GM06990 (cell line): Measurements from ENCODE around the gene GALNT8.
"Not testable (repeated sequence)": the region's sequence is repeated elsewhere in the genome, so short reads cannot be mapped to it uniquely, and the experiment has no call there.

Experiments
- DNase-seq: peaks from one replicate; pipeline ENCODE4 v3.0.0-alpha.2; 2011; ENCODE audit not compliant: insufficient read length; ENCODE audit errors: extremely low read depth
- H3K27me3 ChIP-seq: replicated peaks from 2 replicates; pipeline ENCODE4 v1.6.0; 2011; ENCODE audit warnings: low read length; ENCODE audit not compliant: control insufficient read depth, insufficient read depth
- H3K36me3 ChIP-seq: 2 replicates; pipeline ENCODE4 v1.5.1; 2011; ENCODE audit warnings: low read length; ENCODE audit not compliant: control insufficient read depth, insufficient read depth
- H3K4me3 ChIP-seq: replicated peaks from 2 replicates; pipeline ENCODE4 v1.5.1; 2011; ENCODE audit warnings: low read depth, mild to moderate bottlenecking, control low read depth, low read length
- TF ChIP-seq, protein P1 (sequence below): IDR thresholded peaks from 2 replicates; pipeline ENCODE4 v1.5.1; 2011; ENCODE audit warnings: low read length, control low read depth, mild to moderate bottlenecking, inconsistent platforms; ENCODE audit not compliant: insufficient read depth, poor library complexity, severe bottlenecking

Gene GALNT8

DNA sequence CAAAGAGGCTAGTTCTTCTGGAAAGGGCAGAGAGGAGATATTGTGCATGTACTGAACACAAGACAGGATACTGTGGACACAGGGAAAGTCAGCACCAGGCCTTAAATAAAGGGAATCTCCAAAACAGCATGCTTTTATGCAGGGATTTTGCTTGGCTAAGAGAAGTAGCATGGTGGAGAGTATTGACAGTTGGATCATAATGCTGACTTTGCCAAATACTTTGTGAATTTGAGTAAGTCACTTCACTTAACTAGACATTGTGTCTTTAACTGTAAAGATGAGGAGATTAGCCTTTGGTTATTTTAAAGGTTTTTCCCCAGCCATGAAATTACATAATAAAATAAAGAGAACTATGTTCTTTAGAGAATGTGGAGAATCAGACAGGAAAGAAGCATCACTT is 24.5 kb downstream of the GALNT8 start:
- H3K36me3 ChIP-seq: no peaks in the 10 kb centered on the region
- H3K27me3 ChIP-seq: no peaks in the 10 kb centered on the region; the same call in 1 of the 2 replicates
- H3K4me3 ChIP-seq: no peak overlapping the region
- no peak for DNase-seq
- TF ChIP-seq, protein P1, sequence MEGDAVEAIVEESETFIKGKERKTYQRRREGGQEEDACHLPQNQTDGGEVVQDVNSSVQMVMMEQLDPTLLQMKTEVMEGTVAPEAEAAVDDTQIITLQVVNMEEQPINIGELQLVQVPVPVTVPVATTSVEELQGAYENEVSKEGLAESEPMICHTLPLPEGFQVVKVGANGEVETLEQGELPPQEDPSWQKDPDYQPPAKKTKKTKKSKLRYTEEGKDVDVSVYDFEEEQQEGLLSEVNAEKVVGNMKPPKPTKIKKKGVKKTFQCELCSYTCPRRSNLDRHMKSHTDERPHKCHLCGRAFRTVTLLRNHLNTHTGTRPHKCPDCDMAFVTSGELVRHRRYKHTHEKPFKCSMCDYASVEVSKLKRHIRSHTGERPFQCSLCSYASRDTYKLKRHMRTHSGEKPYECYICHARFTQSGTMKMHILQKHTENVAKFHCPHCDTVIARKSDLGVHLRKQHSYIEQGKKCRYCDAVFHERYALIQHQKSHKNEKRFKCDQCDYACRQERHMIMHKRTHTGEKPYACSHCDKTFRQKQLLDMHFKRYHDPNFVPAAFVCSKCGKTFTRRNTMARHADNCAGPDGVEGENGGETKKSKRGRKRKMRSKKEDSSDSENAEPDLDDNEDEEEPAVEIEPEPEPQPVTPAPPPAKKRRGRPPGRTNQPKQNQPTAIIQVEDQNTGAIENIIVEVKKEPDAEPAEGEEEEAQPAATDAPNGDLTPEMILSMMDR: no peak

DNA sequence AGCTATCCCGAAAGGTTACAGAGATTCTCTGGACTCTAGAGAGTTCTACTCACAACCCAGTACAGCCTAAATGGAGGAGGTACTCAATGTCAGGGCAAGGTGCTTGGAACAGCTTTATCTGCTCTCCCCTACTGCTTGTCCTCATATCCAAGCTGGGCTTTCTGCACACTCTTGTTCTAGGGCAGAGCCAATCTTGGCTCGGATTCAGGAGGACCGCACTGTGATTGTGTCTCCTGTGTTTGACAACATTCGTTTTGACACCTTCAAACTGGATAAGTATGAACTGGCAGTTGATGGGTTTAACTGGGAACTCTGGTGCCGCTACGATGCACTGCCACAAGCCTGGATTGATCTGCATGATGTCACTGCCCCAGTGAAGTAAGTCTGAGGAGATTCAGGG is 25.0 kb downstream of the GALNT8 start:
- Histone ChIP-seq H3K4me3 (no peak overlapping the region), H3K36me3 (no peaks in the 10 kb centered on the region), H3K27me3 (no peaks in the 10 kb centered on the region; the same call in 1 of the 2 replicates)
- no peak for DNase-seq
- TF ChIP-seq, protein P1: no peak

GRCh38 chr12:4751654-4752053 is 31.5 kb downstream of the GALNT8 start:
- not testable (repeated sequence) for DNase-seq

DNA sequence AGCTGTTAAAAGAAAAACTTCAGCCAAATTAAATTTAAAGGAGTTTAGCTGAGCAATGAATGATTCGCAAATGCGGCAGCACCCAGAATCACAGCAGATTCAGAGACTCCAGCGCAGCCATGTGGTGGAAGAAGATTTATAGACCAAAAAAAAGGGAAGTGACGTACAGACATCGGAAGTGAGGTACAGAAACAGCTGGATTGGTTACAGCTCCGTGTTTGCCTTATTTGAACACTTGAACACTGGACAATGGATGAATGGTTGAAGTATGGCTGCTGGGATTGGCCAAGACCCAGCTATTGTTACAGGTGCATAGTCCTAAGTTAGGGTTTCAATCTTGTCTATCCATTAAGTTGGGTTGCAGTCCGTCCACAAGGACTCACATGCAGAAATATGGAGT is 42.6 kb downstream of the GALNT8 start:
- TF ChIP-seq, protein P1: no peak
- no peaks in the 10 kb centered on the region for H3K36me3 ChIP-seq
- no peak for DNase-seq
- no peak overlapping the region for H3K4me3 ChIP-seq
- no peaks in the 10 kb centered on the region; the same call in 1 of the 2 replicates for H3K27me3 ChIP-seq

More at GRCh38 chr12:4751654-4752053, 31.5 kb downstream of the GALNT8 start:
- H3K36me3 ChIP-seq, H3K27me3 ChIP-seq, H3K4me3 ChIP-seq: not testable (repeated sequence)

DNA sequence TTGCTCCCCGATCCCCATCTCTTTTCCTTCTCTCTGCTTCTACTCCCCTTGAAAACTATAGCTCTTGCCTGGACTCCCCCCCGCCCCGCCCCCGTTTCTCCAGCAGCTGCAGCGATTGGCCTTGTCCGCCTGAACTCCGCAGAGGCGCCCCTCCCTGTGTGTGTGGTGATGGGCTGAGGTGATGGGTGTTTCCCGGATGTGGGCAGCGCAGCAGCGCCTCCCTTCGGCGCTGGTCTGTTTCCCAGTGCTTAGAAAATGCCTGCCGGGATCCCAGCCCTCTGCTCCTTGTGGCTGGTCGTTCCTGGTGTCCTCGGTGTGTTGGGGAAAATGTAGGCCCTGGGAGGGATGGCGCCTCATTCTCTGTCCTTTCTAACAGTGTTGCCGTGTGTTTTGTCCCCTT is 43.3 kb downstream of the GALNT8 start:
- Histone ChIP-seq H3K4me3 (no peak overlapping the region), H3K27me3 (no peaks in the 10 kb centered on the region; the same call in 1 of the 2 replicates), H3K36me3 (no peaks in the 10 kb centered on the region)
- no peak for DNase-seq
- TF ChIP-seq, protein P1: no peak

GRCh38 chr12:4766445-4766844 is 46.2 kb downstream of the GALNT8 start:
- Histone ChIP-seq H3K27me3 (no peaks in the 10 kb centered on the region; the same call in 1 of the 2 replicates), H3K36me3 (no peaks in the 10 kb centered on the region), H3K4me3 (no peak overlapping the region)
- no peak for DNase-seq
- TF ChIP-seq, protein P1: no peak
